ENCODE measurements around the gene TNFRSF12A. TPM values are rescaled to one million over a fixed set of nuclear protein-coding genes. Genes with fewer than 3 reads are reported as not detected.

Gene TNFRSF12A, protein sequence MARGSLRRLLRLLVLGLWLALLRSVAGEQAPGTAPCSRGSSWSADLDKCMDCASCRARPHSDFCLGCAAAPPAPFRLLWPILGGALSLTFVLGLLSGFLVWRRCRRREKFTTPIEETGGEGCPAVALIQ
- total RNA-seq = 1 to 10 TPM; 4.3 to 4.6 TPM

DNA sequence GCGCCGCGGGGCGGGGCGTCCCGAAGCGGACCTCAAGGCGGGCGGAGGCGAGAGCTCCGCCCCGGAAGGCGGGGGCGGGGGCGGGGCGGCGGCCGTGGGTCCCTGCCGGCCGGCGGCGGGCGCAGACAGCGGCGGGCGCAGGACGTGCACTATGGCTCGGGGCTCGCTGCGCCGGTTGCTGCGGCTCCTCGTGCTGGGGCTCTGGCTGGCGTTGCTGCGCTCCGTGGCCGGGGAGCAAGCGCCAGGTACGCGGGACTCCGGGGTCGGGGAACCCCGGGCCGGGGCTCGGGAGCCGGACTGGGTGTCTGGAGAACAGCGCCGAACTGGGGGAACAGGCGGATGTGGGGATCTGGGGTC lies at the start of gene TNFRSF12A:
Gene TNFRSF12A, plus strand, starts transcription at position 122 of the 357 bp plus-strand sequence. Its CDS starts 30 bp downstream, at position 152.
- ChIA-PET POLR2A (interaction anchor here (0.6 to 1.5 kb wide), 6 partner anchors 9 to 109 kb away, joined by 3 to 7 read pairs (median 4); partner anchors contain the start of genes IL32 and PKMYT1), CTCF (interaction anchor here (1.5 to 6.6 kb wide), 5 partner anchors 9 to 50 kb away, joined by 4 to 80 read pairs (median 7); no protein-coding TSS in a partner anchor)

DNA sequence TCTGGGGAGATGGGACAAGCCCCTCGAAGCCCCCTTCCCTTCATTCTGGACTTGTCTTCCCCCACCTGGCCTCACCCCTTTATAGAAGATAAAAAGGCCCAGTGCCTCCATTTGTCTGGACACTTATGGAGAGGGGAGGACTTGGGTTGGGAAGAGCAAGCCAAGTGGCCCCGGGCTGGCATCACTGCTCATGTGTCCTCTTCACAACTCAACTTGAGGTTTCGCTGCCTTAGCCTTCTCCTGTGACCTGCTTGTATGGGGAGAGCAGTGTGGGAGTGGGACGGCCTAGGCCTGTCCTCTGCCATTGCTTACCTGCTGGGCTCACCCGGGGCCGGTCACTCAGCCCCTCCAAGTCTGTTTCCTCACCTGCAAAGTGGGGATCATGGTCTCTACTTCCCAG lies 49.6 kb upstream of the TNFRSF12A start:
- POLR2A ChIA-PET = interaction anchor here (0.6 to 1.3 kb wide), 2 partner anchors 10 to 57 kb away, joined by 3 to 15 read pairs; partner anchors contain the start of gene PKMYT1
- CTCF ChIA-PET = interaction anchor here (0.6 to 1.6 kb wide), 10 partner anchors 8 to 102 kb away, joined by 3 to 11 read pairs (median 4); partner anchors contain the start of genes PKMYT1 and TNFRSF12A

DNA sequence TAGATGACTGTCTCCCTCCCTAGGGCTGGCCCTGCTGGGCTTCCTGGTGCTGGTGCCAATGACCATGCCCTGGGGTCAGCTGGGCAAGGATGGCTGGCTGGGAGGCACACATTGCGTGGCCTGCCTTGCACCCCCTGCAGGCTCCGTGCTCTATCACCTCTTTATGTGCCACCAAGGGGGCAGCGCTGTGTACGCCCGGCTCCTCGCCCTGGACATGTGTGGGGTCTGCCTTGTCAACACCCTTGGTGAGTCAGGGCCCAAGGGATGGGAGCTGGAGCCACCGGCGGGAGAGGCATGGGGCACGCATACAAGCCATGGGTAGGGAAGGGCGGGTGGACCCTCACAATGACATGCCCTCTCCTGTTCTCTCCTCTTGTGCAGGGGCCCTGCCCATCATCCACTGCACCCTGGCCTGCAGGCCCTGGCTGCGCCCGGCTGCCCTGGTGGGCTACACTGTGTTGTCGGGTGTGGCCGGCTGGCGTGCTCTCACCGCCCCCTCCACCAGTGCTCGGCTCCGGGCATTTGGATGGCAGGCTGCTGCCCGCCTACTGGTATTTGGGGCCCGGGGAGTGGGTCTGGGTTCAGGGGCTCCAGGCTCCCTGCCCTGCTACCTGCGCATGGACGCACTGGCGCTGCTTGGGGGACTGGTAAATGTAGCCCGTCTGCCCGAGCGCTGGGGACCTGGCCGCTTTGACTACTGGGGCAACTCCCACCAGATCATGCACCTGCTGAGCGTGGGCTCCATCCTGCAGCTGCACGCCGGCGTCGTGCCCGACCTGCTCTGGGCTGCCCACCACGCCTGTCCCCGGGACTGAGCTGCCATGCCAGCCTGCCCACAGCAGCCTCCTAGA lies 48.8 kb upstream of the TNFRSF12A start:
- POLR2A ChIA-PET = no interaction called here

DNA sequence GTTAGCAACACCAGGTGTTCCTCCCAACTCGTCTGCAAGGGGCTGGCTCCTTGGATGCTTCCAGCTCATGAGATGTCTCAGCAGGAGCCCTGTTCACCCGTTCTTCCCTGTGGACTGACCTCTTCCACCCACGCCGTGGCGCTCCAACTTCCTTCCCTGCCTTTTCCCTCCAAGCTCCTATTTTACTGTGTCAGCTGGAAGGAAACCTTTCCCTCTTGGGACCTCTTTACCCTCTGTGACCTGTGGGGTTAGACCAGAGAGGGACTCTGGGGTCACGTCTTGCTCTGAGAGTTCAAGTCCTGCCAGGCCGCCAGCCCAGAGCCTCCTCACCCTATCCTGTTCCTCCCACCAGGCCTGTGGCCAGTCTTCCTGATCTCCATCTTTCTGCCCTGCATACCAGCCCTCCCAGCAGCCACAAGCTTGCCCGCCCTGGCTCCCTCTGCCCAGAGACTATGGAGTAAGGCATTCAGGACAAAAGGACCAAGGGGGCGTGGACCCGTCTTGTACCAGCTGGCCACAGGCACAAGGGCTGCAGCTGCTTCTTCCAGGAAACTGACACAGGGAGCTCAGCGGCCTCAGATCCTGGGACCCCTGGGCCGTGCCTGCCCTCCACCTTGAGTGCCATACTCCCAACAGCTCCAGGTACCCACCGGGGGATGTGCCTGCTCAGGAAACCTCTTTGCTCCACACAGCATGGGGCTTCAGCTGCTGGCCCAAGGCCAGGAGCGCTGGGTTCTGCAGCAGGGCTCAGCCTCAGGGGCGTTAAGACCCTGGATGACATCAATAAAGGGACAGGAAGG lies 48.0 kb upstream of the TNFRSF12A start:
- CTCF ChIA-PET = interaction anchor here (0.7 to 2.0 kb wide), 4 partner anchors 9 to 113 kb away, joined by 3 to 5 read pairs (median 4); no protein-coding TSS in a partner anchor
- POLR2A ChIA-PET = no interaction called here

More for the DNA sequence above, 48.8 kb upstream of the TNFRSF12A start:
- CTCF ChIA-PET = interaction anchor here (1.2 to 2.0 kb wide), 3 partner anchors 9 to 12 kb away, joined by 3 to 5 read pairs (median 4); no protein-coding TSS in a partner anchor

DNA sequence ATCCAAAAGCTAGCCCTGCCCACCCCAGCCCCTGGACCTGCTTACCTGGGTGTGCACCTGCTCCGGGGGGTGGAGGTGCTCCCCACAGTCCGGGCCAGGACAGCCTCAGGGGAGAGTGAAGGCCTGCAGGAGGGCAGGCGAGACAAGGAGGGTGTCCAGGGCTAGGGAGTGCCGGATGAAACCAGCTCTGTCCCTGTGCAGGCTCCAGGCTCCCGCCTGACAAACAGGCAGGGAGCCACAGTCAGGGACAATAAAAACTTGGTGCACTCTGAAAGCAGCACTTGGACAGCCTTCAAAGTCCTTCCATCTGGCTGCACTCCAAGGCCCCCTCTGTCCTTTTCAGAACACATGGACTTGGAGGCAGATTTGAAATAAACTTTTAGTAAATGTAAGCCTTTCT lies 47.1 kb upstream of the TNFRSF12A start:
- ChIA-PET CTCF (interaction anchor here (1.4 to 2.0 kb wide), 2 partner anchors 10 to 11 kb away, joined by 4 to 5 read pairs; no protein-coding TSS in a partner anchor), POLR2A (no interaction called here)

GRCh38 chr16:2973605-2974318 lies 46.4 kb upstream of the TNFRSF12A start:
- POLR2A ChIA-PET = interaction anchor here (0.6 kb wide), 1 partner anchor 517 kb away, joined by 7 read pairs; no protein-coding TSS in a partner anchor
- CTCF ChIA-PET = interaction anchor here (2.0 kb wide), 1 partner anchor 10 kb away, joined by 5 read pairs; no protein-coding TSS in a partner anchor

DNA sequence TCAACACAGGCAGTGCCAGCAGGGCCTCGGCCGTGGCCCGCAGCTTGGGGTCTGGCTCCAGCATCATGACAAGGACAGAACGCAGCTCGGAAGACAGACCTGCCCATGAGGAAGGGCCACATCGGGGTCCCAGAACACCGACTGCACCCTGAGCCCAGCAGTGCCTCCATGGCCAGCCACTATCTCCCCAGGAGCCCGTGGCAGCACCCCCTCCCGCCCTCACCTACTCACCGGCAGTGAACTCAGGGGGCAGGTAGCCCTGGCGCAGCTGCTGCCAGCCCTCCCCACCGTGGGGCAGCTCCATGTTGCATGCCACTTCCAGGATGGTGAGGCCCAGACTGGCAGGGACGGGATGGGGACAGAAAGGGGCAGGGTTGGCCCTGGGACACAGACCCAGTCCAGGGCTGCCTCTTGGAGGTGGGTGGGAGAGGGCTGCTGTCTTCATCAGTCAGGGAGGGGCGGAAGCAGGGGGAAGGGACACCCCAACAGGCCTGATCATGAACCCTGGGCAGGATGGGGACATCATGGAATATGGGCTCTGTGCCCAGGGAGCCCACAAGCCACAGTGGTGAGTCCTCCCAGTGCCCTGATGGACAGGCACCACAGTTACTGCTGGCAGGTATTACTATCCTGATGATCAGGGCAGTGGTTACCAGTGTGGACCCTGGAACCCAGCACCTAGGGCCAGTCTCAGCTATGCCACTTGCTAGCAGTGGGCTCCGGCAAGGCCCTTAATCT lies 45.7 kb upstream of the TNFRSF12A start:
- ChIA-PET POLR2A (interaction anchor here (0.5 to 0.6 kb wide), 2 partner anchors 16 to 516 kb away, joined by 3 to 7 read pairs; no protein-coding TSS in a partner anchor), CTCF (no interaction called here)

- ChIA-PET POLR2A (no interaction called here), CTCF (interaction anchor here (0.6 kb wide), 1 partner anchor 10 kb away, joined by 3 read pairs; no protein-coding TSS in a partner anchor)
These were observed 44.9 kb upstream of the TNFRSF12A start for GRCh38 chr16:2975161-2975795.

DNA sequence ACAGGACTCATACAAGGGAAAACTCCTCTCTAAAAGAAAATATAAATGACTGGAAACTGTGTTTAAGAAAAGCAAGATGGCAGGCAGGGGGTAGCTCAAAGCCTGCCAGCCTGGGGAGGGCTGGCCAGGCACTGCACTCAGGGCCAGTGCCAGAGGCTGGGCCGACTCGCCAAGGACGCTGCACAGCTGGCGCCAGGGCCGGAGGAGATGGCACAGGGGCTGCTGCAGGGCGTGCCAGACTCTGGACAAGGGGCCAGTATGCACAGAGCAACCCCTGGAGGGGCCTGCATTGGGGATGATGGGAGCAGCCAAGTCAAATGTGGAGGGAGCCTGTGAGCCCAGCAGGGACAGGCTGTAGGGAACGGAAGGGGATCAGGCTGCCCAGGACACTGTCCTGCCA lies 44.0 kb upstream of the TNFRSF12A start:
- ChIA-PET CTCF (no interaction called here), POLR2A (interaction anchor here (0.6 kb wide), 1 partner anchor 48 kb away, joined by 15 read pairs; the partner anchor contains the start of gene THOC6)

GRCh38 chr16:2976673-2977072 lies 43.5 kb upstream of the TNFRSF12A start:
- CTCF ChIA-PET = no interaction called here
- POLR2A ChIA-PET = no interaction called here

- POLR2A ChIA-PET = no interaction called here
- CTCF ChIA-PET = no interaction called here
These were observed 42.7 kb upstream of the TNFRSF12A start for GRCh38 chr16:2977440-2977839.

DNA sequence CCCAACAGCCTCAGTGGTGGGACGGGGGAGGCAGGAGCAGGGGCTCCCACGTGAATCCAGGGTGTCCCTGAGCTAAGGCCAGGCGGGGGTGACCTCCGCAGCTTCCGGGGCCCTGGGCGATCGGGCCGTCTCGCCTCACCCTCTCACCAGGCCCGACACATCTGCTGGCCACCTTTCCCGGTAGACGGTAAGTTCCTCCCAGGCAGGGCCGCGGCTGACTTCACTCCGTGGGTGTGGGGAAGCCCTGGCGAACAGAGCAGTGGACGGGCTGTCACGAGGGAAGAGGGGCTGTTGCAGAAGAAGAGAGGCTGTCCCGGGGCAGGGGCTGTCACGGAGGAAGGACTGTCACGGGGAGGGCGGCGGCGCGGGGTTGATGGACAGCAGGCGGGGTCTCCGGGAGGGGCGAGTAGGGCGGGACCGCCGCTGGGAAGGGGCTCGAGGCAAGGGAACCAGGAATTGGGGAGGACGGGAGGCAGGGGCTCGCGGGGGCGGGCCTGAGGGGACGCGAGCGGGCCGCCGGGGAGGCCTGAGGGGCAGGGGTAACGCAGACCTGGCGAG lies 40.4 kb upstream of the TNFRSF12A start:
- CTCF ChIA-PET = interaction anchor here (2.3 to 3.4 kb wide), 3 partner anchors 10 to 18 kb away, joined by 5 to 8 read pairs (median 7); no protein-coding TSS in a partner anchor
- POLR2A ChIA-PET = interaction anchor here (0.7 to 2.6 kb wide), 3 partner anchors 10 to 91 kb away, joined by 3 to 15 read pairs (median 4); partner anchors contain the start of gene TNFRSF12A

DNA sequence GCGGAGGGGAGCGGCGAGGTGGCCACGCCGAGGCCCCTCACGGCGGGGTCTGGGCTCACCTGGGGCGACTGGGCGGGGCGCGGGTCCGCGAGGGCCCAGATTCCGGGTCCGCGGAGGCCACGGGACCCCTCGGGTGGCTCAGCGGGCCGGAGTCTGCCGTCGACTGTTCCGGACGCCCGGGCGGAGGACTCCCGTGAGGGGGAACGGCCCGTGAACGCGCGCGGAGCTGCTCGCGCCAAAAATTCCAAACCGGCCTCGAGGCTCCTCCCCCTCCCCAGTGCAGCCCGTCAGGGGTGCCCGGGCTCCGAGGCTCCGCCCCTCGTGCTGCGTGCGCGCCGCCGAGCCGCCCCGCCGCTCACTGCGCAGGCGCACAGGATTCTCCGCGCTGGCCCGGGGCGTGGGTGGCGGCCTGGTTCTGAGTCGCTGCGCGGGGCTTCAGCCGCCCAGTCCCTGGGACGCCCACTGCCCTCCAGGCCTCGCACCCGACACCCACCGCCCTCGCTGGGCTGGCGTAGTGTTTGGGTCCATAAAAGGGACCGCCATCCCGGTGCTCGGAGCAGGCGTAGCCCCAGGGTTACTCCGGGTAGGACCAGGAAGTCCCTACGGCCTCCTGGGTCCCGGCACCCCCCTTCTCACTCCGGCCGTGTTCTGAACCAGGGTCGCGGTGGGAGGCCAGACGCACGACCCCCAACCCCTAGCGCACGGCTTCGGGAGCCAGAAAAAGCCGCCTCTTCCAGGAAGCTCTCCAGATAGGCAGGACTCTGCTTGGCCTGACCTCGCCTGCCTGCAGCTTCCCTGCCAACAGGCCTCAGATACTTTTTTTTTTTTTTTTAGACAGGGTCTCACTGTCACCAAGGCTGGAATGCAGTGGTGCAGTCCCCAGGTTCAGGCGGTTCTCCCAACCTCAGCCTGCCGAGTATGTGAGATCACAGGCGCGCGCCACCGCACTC lies 39.7 kb upstream of the TNFRSF12A start, which contains the start of gene PKMYT1:
Gene PKMYT1, minus strand, starts transcription at position 220 of the 950 bp plus-strand sequence. CDS start 789 bp downstream, outside the sequence.
- CTCF ChIA-PET = interaction anchor here (0.7 to 3.4 kb wide), 5 partner anchors 11 to 23 kb away, joined by 3 to 11 read pairs (median 7); partner anchors contain the start of gene PAQR4
- POLR2A ChIA-PET = interaction anchor here (0.7 to 2.6 kb wide), 3 partner anchors 11 to 90 kb away, joined by 3 to 15 read pairs (median 4); partner anchors contain the start of gene TNFRSF12A

GRCh38 chr16:2981177-2981898 lies 38.8 kb upstream of the TNFRSF12A start:
- CTCF ChIA-PET = interaction anchor here (1.3 to 3.4 kb wide), 4 partner anchors 10 to 20 kb away, joined by 3 to 11 read pairs (median 8); partner anchors contain the start of gene PAQR4
- POLR2A ChIA-PET = interaction anchor here (2.6 kb wide), 1 partner anchor 11 kb away, joined by 15 read pairs; no protein-coding TSS in a partner anchor

- POLR2A ChIA-PET = no interaction called here
These were observed 38.3 kb upstream of the TNFRSF12A start for GRCh38 chr16:2981899-2982250.

More at GRCh38 chr16:2981899-2982250, 38.3 kb upstream of the TNFRSF12A start:
- CTCF ChIA-PET = interaction anchor here (1.3 to 3.4 kb wide), 4 partner anchors 10 to 20 kb away, joined by 3 to 11 read pairs (median 8); partner anchors contain the start of gene PAQR4
